GM11168 (cell line): ENCODE data around the gene MUC5B.
"Not testable (repeated sequence)": the region's sequence is repeated elsewhere in the genome, so short reads cannot be mapped to it uniquely, and the experiment has no call there.

Experiments used
- in situ Hi-C: fragments of 300-500 bp; cut with MboI; formaldehyde crosslinking; loops from one replicate; pipeline ENCODE4 v1.12.0; 2022; ENCODE audit warnings: low sequenced_read_pairs; ENCODE audit not compliant: unreplicated experiment

MUC5B gene

GRCh38 chr11:1222491-1223345 is at the start of gene MUC5B:
MUC5B (plus strand) TSS chr11:1223066; CDS start chr11:1223124, 58 bp downstream.
- in situ Hi-C loops, result loop anchor here (25.0 kb wide), 1 partner anchor 290 kb away; no protein-coding TSS in a partner anchor

- in situ Hi-C loops, result not testable (repeated sequence)
Observed at GRCh38 chr11:1173396-1173795, 49.5 kb upstream of the MUC5B start.

- in situ Hi-C loops, result no loop called here
Observed at GRCh38 chr11:1174441-1175370, 48.2 kb upstream of the MUC5B start.

- in situ Hi-C loops, result no loop called here
Observed at GRCh38 chr11:1175461-1176223, 47.2 kb upstream of the MUC5B start.

- in situ Hi-C loops, result no loop called here
Observed at GRCh38 chr11:1176224-1177019, 46.4 kb upstream of the MUC5B start.

GRCh38 chr11:1177020-1177770 is 45.7 kb upstream of the MUC5B start:
- in situ Hi-C loops, result no loop called here

GRCh38 chr11:1177771-1178090 is 45.1 kb upstream of the MUC5B start:
- in situ Hi-C loops, result no loop called here

- in situ Hi-C loops, result no loop called here
Observed at GRCh38 chr11:1178201-1178885, 44.5 kb upstream of the MUC5B start.

GRCh38 chr11:1178906-1179305 is 44.0 kb upstream of the MUC5B start:
- in situ Hi-C loops, result no loop called here

- in situ Hi-C loops, result no loop called here
Observed at GRCh38 chr11:1179641-1180040, 43.2 kb upstream of the MUC5B start.

GRCh38 chr11:1180171-1180570 is 42.7 kb upstream of the MUC5B start:
- in situ Hi-C loops, result no loop called here

- in situ Hi-C loops, result no loop called here
Observed at GRCh38 chr11:1180947-1181391, 41.9 kb upstream of the MUC5B start.

GRCh38 chr11:1181420-1181819 is 41.4 kb upstream of the MUC5B start:
- in situ Hi-C loops, result no loop called here

- in situ Hi-C loops, result no loop called here
Observed at GRCh38 chr11:1181853-1182535, 40.9 kb upstream of the MUC5B start.

GRCh38 chr11:1184139-1184538 is 38.7 kb upstream of the MUC5B start:
- in situ Hi-C loops, result not testable (repeated sequence)

- in situ Hi-C loops, result not testable (repeated sequence)
Observed at GRCh38 chr11:1188451-1189130, 34.3 kb upstream of the MUC5B start.

- in situ Hi-C loops, result not testable (repeated sequence)
Observed at GRCh38 chr11:1189816-1190215, 33.0 kb upstream of the MUC5B start.
